Neural cell (in vitro differentiated cells): ENCODE results near the gene GPC5.

Experiments used
- CTCF ChIP-seq: fragments of 450-650 bp; IDR thresholded peaks from 2 replicates; pipeline ENCODE4 v1.5.1; 2014; ENCODE audit warnings: antibody characterized with exemption, mild to moderate bottlenecking, moderate library complexity; ENCODE audit not compliant: poor library complexity, severe bottlenecking
- EP300 ChIP-seq: fragments of 450-650 bp; conservative IDR thresholded peaks from 2 replicates; pipeline ENCODE4 v1.6.1; 2014; ENCODE audit warnings: antibody characterized with exemption, mild to moderate bottlenecking, moderate library complexity; ENCODE audit not compliant: poor library complexity, severe bottlenecking
- POLR2AphosphoS5 ChIP-seq: IDR thresholded peaks from 2 replicates; pipeline ENCODE4 v1.6.1; 2012
- RAD21 ChIP-seq: fragments of 450-650 bp; conservative IDR thresholded peaks from 2 replicates; pipeline ENCODE4 v1.6.1; 2014; ENCODE audit warnings: antibody characterized with exemption, mild to moderate bottlenecking, moderate library complexity
- REST ChIP-seq: IDR thresholded peaks from 2 replicates; pipeline ENCODE4 v1.6.1; 2012; ENCODE audit warnings: borderline replicate concordance

DNA sequence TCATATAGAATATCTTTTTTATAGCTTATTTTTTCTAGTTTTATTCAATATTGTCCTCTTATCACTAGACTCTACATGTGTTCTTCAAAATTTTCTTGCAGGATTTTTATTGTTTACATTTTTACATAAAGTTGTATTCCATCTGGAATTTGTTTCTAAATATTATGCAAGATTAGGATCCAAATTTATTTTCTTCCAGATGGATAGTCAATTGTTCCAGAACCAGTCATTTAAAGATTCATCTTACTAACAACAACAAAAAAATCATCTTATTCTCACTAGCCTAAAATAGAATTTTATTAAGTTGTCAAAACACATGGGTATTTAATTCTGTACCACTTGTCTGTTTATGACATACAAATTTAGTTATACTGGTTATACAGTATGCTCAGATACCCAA lies 1437.8 kb downstream of the GPC5 start:
- TF ChIP-seq EP300 (no peak), REST (no peak), CTCF (no peak), RAD21 (no peak), POLR2AphosphoS5 (no peak)
